PC-3 (cell line): ENCODE results near the gene GDA. TPM values are rescaled to one million over a fixed set of nuclear protein-coding genes. Genes with fewer than 3 reads are reported as not detected.

Source experiments
- ATAC-seq: fragments of 200-7000 bp; cut with Tn5 transposase; 2 replicates; pipeline ENCODE4 v1.9.1; 2020; ENCODE audit warnings: mild to moderate bottlenecking, moderate library complexity
- BruUV-seq: library from RNA; stranded (reverse); fragments of 400-500 nt; replicated peaks from 2 replicates; lab custom pipeline; 2021; lab: Mats Ljungman, UMichigan
- CTCF ChIA-PET: fragments of 300-600 bp; sonication (Branson Sonifier 250); formaldehyde crosslinking; loops from one replicate; lab custom pipeline; 2022; ENCODE audit warnings: antibody characterized with exemption; lab: Charles Lee
- POLR2A ChIA-PET: fragments of 300-600 bp; sonication (Branson Sonifier 250); formaldehyde crosslinking; loops from one replicate; lab custom pipeline; 2022; ENCODE audit warnings: antibody characterized with exemption; ENCODE audit not compliant: unreplicated experiment; lab: Charles Lee
- DNase-seq: peaks from one replicate; pipeline ENCODE4 v3.0.0-alpha.2; 2015
- H2AFZ ChIP-seq: fragments of 300-600 bp; sonication (generic); 2 replicates; pipeline ENCODE4 v1.6.0; 2016; ENCODE audit warnings: antibody characterized with exemption, low read length
- H3F3A ChIP-seq: fragments of 300-600 bp; sonication (generic); one replicate; pipeline ENCODE4 v1.6.0; 2017; ENCODE audit warnings: antibody characterized with exemption, low read length, control low read depth, mild to moderate bottlenecking; ENCODE audit not compliant: unreplicated experiment
- H3K27ac ChIP-seq: fragments of 300-600 bp; sonication (generic); 2 replicates; pipeline ENCODE4 v1.5.1; 2016; ENCODE audit warnings: mild to moderate bottlenecking, low read length
- H3K27me3 ChIP-seq: fragments of 300-600 bp; sonication (generic); 2 replicates; pipeline ENCODE4 v1.6.1; 2016; ENCODE audit warnings: low read length, mixed read lengths
- H3K36me3 ChIP-seq: fragments of 300-600 bp; sonication (generic); 2 replicates; pipeline ENCODE4 v1.6.1; 2016; ENCODE audit warnings: low read depth, mixed run types, low read length, mixed read lengths
- H3K4me1 ChIP-seq: fragments of 300-600 bp; sonication (generic); 2 replicates; pipeline ENCODE4 v1.5.1; 2016; ENCODE audit warnings: low read length; ENCODE audit not compliant: insufficient read depth
- H3K4me2 ChIP-seq: fragments of 300-600 bp; sonication (generic); 2 replicates; pipeline ENCODE4 v1.6.0; 2016; ENCODE audit warnings: low read length
- H3K4me3 ChIP-seq: fragments of 300-600 bp; sonication (generic); 2 replicates; pipeline ENCODE4 v1.5.1; 2016; ENCODE audit warnings: mild to moderate bottlenecking, low read length, mixed read lengths
- H3K79me2 ChIP-seq: fragments of 300-600 bp; sonication (generic); 2 replicates; pipeline ENCODE4 v1.6.1; 2017; ENCODE audit warnings: low read length, mixed read lengths
- H3K9ac ChIP-seq: fragments of 300-600 bp; sonication (generic); 2 replicates; pipeline ENCODE4 v1.6.0; 2016; ENCODE audit warnings: mild to moderate bottlenecking, low read length
- H3K9me2 ChIP-seq: fragments of 300-600 bp; sonication (generic); replicated peaks from 2 replicates; pipeline ENCODE4 v1.6.1; 2016; ENCODE audit warnings: mixed run types, low read length, mixed read lengths
- H3K9me3 ChIP-seq: fragments of 300-600 bp; sonication (generic); 2 replicates; pipeline ENCODE4 v1.6.1; 2016; ENCODE audit warnings: low read length, mixed read lengths
- H4K20me1 ChIP-seq: fragments of 300-600 bp; sonication (generic); 2 replicates; pipeline ENCODE4 v1.6.1; 2016; ENCODE audit warnings: low read length, mixed read lengths
- CTCF ChIP-seq: fragments of 300-600 bp; sonication (generic); conservative IDR thresholded peaks from 2 replicates; pipeline ENCODE4 v1.5.1; 2017; ENCODE audit warnings: antibody characterized with exemption, low read depth, mild to moderate bottlenecking, low read length
- EZH2 ChIP-seq: fragments of 300-600 bp; sonication (generic); IDR thresholded peaks from one replicate; pipeline ENCODE4 v1.6.1; 2017; ENCODE audit warnings: antibody characterized with exemption, mild to moderate bottlenecking, low read length; ENCODE audit not compliant: unreplicated experiment
- EZH2phosphoT487 ChIP-seq: fragments of 300-600 bp; sonication (generic); IDR thresholded peaks from 2 replicates; pipeline ENCODE4 v1.6.1; 2018; ENCODE audit warnings: mild to moderate bottlenecking, antibody characterized with exemption, low read length, borderline replicate concordance
- intact Hi-C: fragments of 100-400 bp; cut with micrococcal nuclease; formaldehyde crosslinking; loops from 2 replicates; pipeline ENCODE4 v1.9.0; 2023
- total RNA-seq: library from RNA; depleted of rRNA; stranded (reverse); fragments of >200 nt; gene quantifications from 2 replicates; pipeline ENCODE4 v1.2.3, GENCODE V29; 2014

The GDA gene
- total RNA-seq, 1 experiment from 2014 or later, result not detected

GRCh38 chr9:72274441-72274840 lies 125.2 kb downstream of the GDA start:
- no peaks in the 10 kb centered on the region for H3F3A ChIP-seq
- H4K20me1 ChIP-seq, result no peaks in the 10 kb centered on the region
- H3K4me2 ChIP-seq, result no peak overlapping the region
- ChIA-PET CTCF (no interaction called here), POLR2A (no interaction called here)
- no peaks in the 10 kb centered on the region for H3K79me2 ChIP-seq
- DNase-seq (no peak), ATAC-seq (no peak)
- H3K4me1 ChIP-seq, result no peaks in the 10 kb centered on the region
- no peaks in the 10 kb centered on the region for H3K9me3 ChIP-seq
- intact Hi-C loops, result no loop called here
- no peak overlapping the region for H3K27ac ChIP-seq
- H3K9me2 ChIP-seq, result no peaks in the 10 kb centered on the region
- no peak overlapping the region for H3K9ac ChIP-seq
- no peaks in the 10 kb centered on the region for H3K27me3 ChIP-seq
- no peak overlapping the region for H3K4me3 ChIP-seq
- H2AFZ ChIP-seq, result no peak overlapping the region
- H3K36me3 ChIP-seq, result no peaks in the 10 kb centered on the region
- no TSS peak for BruUV-seq
- TF ChIP-seq EZH2phosphoT487 (no peak), CTCF (no peak), EZH2 (no peak)

GRCh38 chr9:72274916-72275315 lies 125.7 kb downstream of the GDA start:
- DNase-seq, result no peak
- no peak for ATAC-seq
- Histone ChIP-seq H2AFZ (no peak overlapping the region), H4K20me1 (no peaks in the 10 kb centered on the region), H3K4me2 (no peak overlapping the region), H3K4me1 (no peaks in the 10 kb centered on the region), H3F3A (no peaks in the 10 kb centered on the region), H3K4me3 (no peak overlapping the region), H3K79me2 (no peaks in the 10 kb centered on the region), H3K36me3 (no peaks in the 10 kb centered on the region), H3K9me2 (no peaks in the 10 kb centered on the region), H3K9me3 (no peaks in the 10 kb centered on the region), H3K9ac (no peak overlapping the region), H3K27ac (no peak overlapping the region), H3K27me3 (no peaks in the 10 kb centered on the region)
- intact Hi-C loops, result no loop called here
- POLR2A ChIA-PET, result no interaction called here
- TF ChIP-seq CTCF, result no peak
- no peak for TF ChIP-seq EZH2
- TF ChIP-seq EZH2phosphoT487, result no peak
- CTCF ChIA-PET, result no interaction called here
- BruUV-seq, result no TSS peak

GRCh38 chr9:72276429-72276828 lies 127.2 kb downstream of the GDA start:
- Histone ChIP-seq H2AFZ (no peak overlapping the region), H3K9me3 (no peaks in the 10 kb centered on the region), H4K20me1 (no peaks in the 10 kb centered on the region), H3F3A (no peaks in the 10 kb centered on the region), H3K27me3 (no peaks in the 10 kb centered on the region), H3K4me2 (no peak overlapping the region), H3K4me1 (no peaks in the 10 kb centered on the region), H3K4me3 (no peak overlapping the region), H3K79me2 (no peaks in the 10 kb centered on the region), H3K36me3 (no peaks in the 10 kb centered on the region), H3K27ac (no peak overlapping the region), H3K9me2 (no peaks in the 10 kb centered on the region), H3K9ac (no peak overlapping the region)
- POLR2A ChIA-PET, result no interaction called here
- CTCF ChIA-PET, result interaction anchor here (0.6 kb wide), 1 partner anchor 251 kb away, joined by 4 read pairs; no protein-coding TSS in a partner anchor
- no peak for DNase-seq
- intact Hi-C loops, result no loop called here
- ATAC-seq, result no peak
- TF ChIP-seq EZH2phosphoT487 (no peak), CTCF (no peak), EZH2 (no peak)
- no TSS peak for BruUV-seq
